ENCODE data around the gene KRT38.

DNA sequence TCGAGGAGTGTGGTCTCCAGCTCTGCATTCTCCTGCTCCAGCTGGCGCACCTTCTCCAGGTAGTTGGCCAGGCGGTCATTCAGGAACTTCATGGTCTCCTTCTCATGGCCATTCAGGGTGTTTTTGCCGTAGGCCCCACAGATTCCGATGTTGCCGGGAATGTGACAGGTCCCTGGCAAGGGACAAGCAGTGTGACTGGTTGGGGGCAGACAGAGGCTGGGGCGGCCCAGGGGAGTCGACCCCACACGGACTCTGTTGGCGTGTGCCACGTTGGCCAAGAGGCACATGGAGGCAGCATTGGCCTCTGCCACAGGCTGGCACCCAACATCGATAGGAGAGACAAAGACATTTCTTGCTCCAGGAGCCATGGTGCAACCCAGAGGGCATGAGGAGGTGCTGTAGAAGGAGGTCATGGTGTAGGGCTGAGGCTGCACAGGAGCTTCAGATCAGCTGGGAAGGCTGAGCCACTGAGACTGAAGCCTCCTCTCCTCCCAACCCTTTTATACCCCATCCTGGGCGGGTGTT, 16.6 kb downstream of the KRT38 start, which contains the start of gene KRT37:
- TF ChIP-seq CTCF (IDR thresholded peaks at IDR 0.05; ENCODE audit: low read depth, low read length, missing input control) (no peak), ZBTB33 (IDR thresholded peaks at IDR 0.05) (no peak), FOXA2 (IDR thresholded peaks at IDR 0.05) (no peak), YY1 (IDR thresholded peaks at IDR 0.05) (no peak), JUND (IDR thresholded peaks at IDR 0.05) (no peak), SP1 (IDR thresholded peaks at IDR 0.05) (no peak)
- TF ChIP-seq, protein P1, sequence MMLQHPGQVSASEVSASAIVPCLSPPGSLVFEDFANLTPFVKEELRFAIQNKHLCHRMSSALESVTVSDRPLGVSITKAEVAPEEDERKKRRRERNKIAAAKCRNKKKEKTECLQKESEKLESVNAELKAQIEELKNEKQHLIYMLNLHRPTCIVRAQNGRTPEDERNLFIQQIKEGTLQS (IDR thresholded peaks at IDR 0.05), result no peak
